Cardiac muscle cell (in vitro differentiated cells and primary cell): Measurements from ENCODE around the gene KHDRBS2. TPM values are rescaled to one million over a fixed set of nuclear protein-coding genes. Genes with fewer than 3 reads are reported as not detected.

Experiments used
- DNase-seq, 2 donors: peaks; one replicate each; pipeline versions ENCODE4 v3.0.0 to v3.0.0-alpha.2; 2010 to 2017; ENCODE audit warnings: low read depth in 1 of 2, low spot score in 1 of 2
- H3K27ac ChIP-seq: fragments of 200-600 bp; sonication (generic); 2 replicates; pipeline ENCODE4 v1.5.1; 2016
- H3K27me3 ChIP-seq: fragments of 200-600 bp; sonication (generic); 2 replicates; pipeline ENCODE4 v1.6.0; 2016; ENCODE audit warnings: control low read depth
- H3K36me3 ChIP-seq: fragments of 200-600 bp; sonication (generic); 2 replicates; pipeline ENCODE4 v1.5.1; 2016; ENCODE audit warnings: control low read depth
- H3K4me1 ChIP-seq: fragments of 200-600 bp; sonication (generic); 2 replicates; pipeline ENCODE4 v1.8.1; 2017; ENCODE audit warnings: low read depth, mild to moderate bottlenecking, mixed run types
- H3K4me3 ChIP-seq: fragments of 200-600 bp; sonication (generic); 2 replicates; pipeline ENCODE4 v1.5.1; 2016; ENCODE audit warnings: mild to moderate bottlenecking
- H3K9me3 ChIP-seq: fragments of 200-600 bp; sonication (generic); 2 replicates; pipeline ENCODE4 v1.5.1; 2017; ENCODE audit warnings: low read depth, mild to moderate bottlenecking, control low read depth
- CTCF ChIP-seq: IDR thresholded peaks from 2 replicates; pipeline ENCODE4 v1.5.1; 2012; ENCODE audit warnings: low read depth, mild to moderate bottlenecking, low read length
- polyA plus RNA-seq: library from polyadenylated mRNA; unstranded; fragments of >200 nt; fragmentation: Nextera tagmentation; extraction: Ambion mirVana; gene quantifications from 2 replicates; pipeline ENCODE4 v1.2.1, GENCODE V29; 2016
- total RNA-seq: library from RNA; depleted of rRNA; stranded (reverse); fragments of >200 nt; gene quantifications from 2 replicates; pipeline ENCODE4 v1.2.3, GENCODE V29; 2016

KHDRBS2 gene
- total and polyA plus RNA-seq, 2 experiments from 2014 or later = 3.7 to 5.6 TPM

- no peak overlapping the region for H3K4me3 ChIP-seq
These were observed 23.7 kb downstream of the KHDRBS2 start for GRCh38 chr6:62262283-62262682.

GRCh38 chr6:62246087-62246486 is 39.9 kb downstream of the KHDRBS2 start:
- no peak for DNase-seq
- Histone ChIP-seq H3K4me1 (no peaks in the 10 kb centered on the region), H3K27me3 (no peaks in the 10 kb centered on the region), H3K9me3 (no peaks in the 10 kb centered on the region), H3K27ac (no peak overlapping the region), H3K4me3 (no peak overlapping the region), H3K36me3 (no peaks in the 10 kb centered on the region)
- TF ChIP-seq CTCF = no peak

More at GRCh38 chr6:62262283-62262682, 23.7 kb downstream of the KHDRBS2 start:
- no peaks in the 10 kb centered on the region for H3K36me3 ChIP-seq
- no peak for TF ChIP-seq CTCF
- H3K9me3 ChIP-seq = no peaks in the 10 kb centered on the region
- H3K4me1 ChIP-seq = no peaks in the 10 kb centered on the region
- H3K27me3 ChIP-seq = no peaks in the 10 kb centered on the region
- DNase-seq = no peak
- H3K27ac ChIP-seq = no peak overlapping the region

GRCh38 chr6:62236784-62237183 is 49.2 kb downstream of the KHDRBS2 start:
- Histone ChIP-seq H3K4me1 (no peaks in the 10 kb centered on the region), H3K36me3 (no peaks in the 10 kb centered on the region), H3K27me3 (no peaks in the 10 kb centered on the region), H3K4me3 (no peak overlapping the region), H3K9me3 (no peaks in the 10 kb centered on the region), H3K27ac (no peak overlapping the region)
- TF ChIP-seq CTCF = no peak
- no peak for DNase-seq

GRCh38 chr6:62229231-62229630 is 56.8 kb downstream of the KHDRBS2 start:
- Histone ChIP-seq H3K36me3 (no peaks in the 10 kb centered on the region), H3K9me3 (no peaks in the 10 kb centered on the region), H3K4me3 (no peak overlapping the region), H3K27ac (no peak overlapping the region), H3K27me3 (no peaks in the 10 kb centered on the region), H3K4me1 (no peaks in the 10 kb centered on the region)
- no peak for TF ChIP-seq CTCF
- no peak for DNase-seq

GRCh38 chr6:62217866-62218265 is 68.2 kb downstream of the KHDRBS2 start:
- Histone ChIP-seq H3K9me3 (no peaks in the 10 kb centered on the region), H3K36me3 (no peaks in the 10 kb centered on the region), H3K27me3 (no peaks in the 10 kb centered on the region), H3K4me3 (no peak overlapping the region), H3K27ac (no peak overlapping the region), H3K4me1 (no peaks in the 10 kb centered on the region)
- no peak for TF ChIP-seq CTCF
- no peak for DNase-seq

- Histone ChIP-seq H3K27me3 (no peaks in the 10 kb centered on the region), H3K36me3 (no peaks in the 10 kb centered on the region), H3K9me3 (no peaks in the 10 kb centered on the region), H3K4me3 (no peak overlapping the region), H3K27ac (no peak overlapping the region), H3K4me1 (no peaks in the 10 kb centered on the region)
- no peak for DNase-seq
- TF ChIP-seq CTCF = no peak
These were observed 83.9 kb downstream of the KHDRBS2 start for GRCh38 chr6:62202078-62202477.
